Measurements from ENCODE around the gene KLHL34. TPM values are rescaled to one million over a fixed set of nuclear protein-coding genes. Genes with fewer than 3 reads are reported as not detected.
A peak's percentile ranks its signal among the peaks of the same experiment; 100 is the strongest.

Gene KLHL34, protein sequence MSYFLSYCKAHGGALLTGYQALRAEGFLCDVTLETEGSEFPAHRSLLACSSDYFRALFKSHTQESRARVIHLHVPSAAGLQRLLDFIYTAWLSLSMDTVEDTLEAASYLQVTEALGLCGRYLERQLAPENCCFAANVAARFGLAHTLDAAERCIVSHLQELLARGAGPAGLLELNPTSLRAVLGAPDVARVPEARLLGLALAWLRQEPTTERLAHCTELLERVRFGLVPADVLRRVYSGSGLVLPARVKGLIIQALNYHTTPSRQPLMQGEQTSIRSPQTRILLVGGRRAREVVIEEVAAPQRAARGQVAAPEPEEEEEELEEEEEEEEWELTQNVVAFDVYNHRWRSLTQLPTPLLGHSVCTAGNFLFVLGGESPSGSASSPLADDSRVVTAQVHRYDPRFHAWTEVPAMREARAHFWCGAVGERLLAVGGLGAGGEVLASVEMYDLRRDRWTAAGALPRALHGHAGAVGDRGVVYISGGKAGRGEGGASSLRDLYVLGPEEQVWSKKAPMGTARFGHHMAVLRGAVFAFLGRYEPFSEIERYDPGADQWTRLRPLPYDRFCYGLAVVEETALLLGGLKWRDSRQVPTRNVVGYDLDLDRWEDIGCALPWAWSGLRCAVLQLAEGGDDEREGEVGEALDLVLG
- total RNA-seq (2014; rRNA removed; shearing (Covaris generic)), result 0.03 TPM in 1 of 2 replicates, not detected in the other

GRCh38 chrX:21658152-21658737 is at the start of gene KLHL34:
Gene KLHL34, minus strand, starts transcription at chrX:21658330. Its CDS starts 542 bp downstream, at chrX:21657788.
- Histone ChIP-seq H3K36me3 (no peaks in the 10 kb centered on the region), H3K27me3 (no peaks in the 10 kb centered on the region), H3K27ac (peak within 1 kb of the TSS; percentile 35), H3K4me3 (no peak within 1 kb of the TSS), H3K4me1 (peaks cover 15% of the 10 kb centered on the region), H3K9me3 (replicated peaks) (no peaks in the 10 kb centered on the region)
- DNase-seq, result no peak

- no peaks in the 10 kb centered on the region for H3K36me3 ChIP-seq
- no peak overlapping the region for H3K4me3 ChIP-seq
- H3K4me1 ChIP-seq, result peaks cover 6% of the 10 kb centered on the region; the same call in 1 of the 2 replicates
- DNase-seq, result no peak
- H3K27ac ChIP-seq, result no peak overlapping the region
- no peaks in the 10 kb centered on the region for H3K27me3 ChIP-seq
- no peaks in the 10 kb centered on the region for H3K9me3 ChIP-seq (replicated peaks)
Measured at GRCh38 chrX:21705225-21705624, 47.1 kb upstream of the KLHL34 start.

- Histone ChIP-seq H3K9me3 (replicated peaks) (no peaks in the 10 kb centered on the region), H3K27me3 (no peaks in the 10 kb centered on the region), H3K4me1 (peaks cover 6% of the 10 kb centered on the region; the same call in 1 of the 2 replicates), H3K36me3 (no peaks in the 10 kb centered on the region), H3K4me3 (no peak overlapping the region), H3K27ac (no peak overlapping the region)
- DNase-seq, result no peak
Measured at GRCh38 chrX:21702725-21703124, 44.6 kb upstream of the KLHL34 start.

DNA sequence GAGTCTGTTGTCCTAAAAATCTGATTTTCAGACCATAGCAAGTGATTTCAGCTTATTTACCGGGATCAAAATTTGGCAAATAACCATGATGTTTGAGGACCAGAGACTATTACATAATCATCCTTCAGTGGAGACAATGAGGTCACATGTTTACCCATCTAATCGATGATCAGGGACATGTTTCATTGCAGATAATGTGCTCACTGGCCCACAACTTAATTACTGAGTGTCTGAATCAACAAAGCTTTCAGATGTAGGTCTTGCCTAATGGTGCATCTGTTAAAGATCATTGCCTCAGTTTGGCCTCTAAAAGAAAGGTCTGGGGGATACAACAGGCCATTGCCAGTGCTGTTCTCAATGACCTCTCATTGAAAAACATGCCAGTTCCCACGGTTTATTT is 42.8 kb upstream of the KLHL34 start:
- Histone ChIP-seq H3K9me3 (replicated peaks) (no peaks in the 10 kb centered on the region), H3K27me3 (no peaks in the 10 kb centered on the region), H3K27ac (no peak overlapping the region), H3K4me1 (peaks cover 6% of the 10 kb centered on the region; the same call in 1 of the 2 replicates), H3K36me3 (no peaks in the 10 kb centered on the region), H3K4me3 (no peak overlapping the region)
- no peak for DNase-seq

DNA sequence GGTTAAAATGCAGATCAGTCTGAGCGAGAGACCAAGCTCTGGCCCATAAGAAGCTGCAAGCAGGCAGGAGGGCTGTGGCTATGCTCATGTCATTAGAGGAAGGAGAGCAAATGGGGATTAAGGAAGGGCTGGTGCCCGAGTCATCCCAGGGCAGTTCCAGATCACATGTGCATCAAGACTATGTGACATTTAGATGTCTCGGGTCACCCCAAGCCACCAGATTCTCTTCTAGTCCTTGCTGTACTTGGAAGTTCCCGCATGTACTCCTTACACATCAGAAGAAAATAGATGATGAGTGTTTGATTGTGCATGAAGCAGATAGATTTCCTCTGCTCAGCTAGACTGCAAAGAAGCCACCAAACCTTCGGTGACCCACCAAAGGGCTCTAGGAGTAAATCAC is 42.1 kb upstream of the KLHL34 start:
- Histone ChIP-seq H3K27ac (no peak overlapping the region), H3K9me3 (replicated peaks) (no peaks in the 10 kb centered on the region), H3K27me3 (no peaks in the 10 kb centered on the region), H3K4me1 (peaks cover 6% of the 10 kb centered on the region; the same call in 1 of the 2 replicates), H3K36me3 (no peaks in the 10 kb centered on the region), H3K4me3 (no peak overlapping the region)
- no peak for DNase-seq

GRCh38 chrX:21699136-21699535 is 41.0 kb upstream of the KLHL34 start:
- no peak overlapping the region for H3K4me3 ChIP-seq
- peaks cover 6% of the 10 kb centered on the region; the same call in 1 of the 2 replicates for H3K4me1 ChIP-seq
- H3K9me3 ChIP-seq (replicated peaks), result no peaks in the 10 kb centered on the region
- no peak overlapping the region for H3K27ac ChIP-seq
- no peak for DNase-seq
- no peaks in the 10 kb centered on the region for H3K36me3 ChIP-seq
- H3K27me3 ChIP-seq, result no peaks in the 10 kb centered on the region

DNA sequence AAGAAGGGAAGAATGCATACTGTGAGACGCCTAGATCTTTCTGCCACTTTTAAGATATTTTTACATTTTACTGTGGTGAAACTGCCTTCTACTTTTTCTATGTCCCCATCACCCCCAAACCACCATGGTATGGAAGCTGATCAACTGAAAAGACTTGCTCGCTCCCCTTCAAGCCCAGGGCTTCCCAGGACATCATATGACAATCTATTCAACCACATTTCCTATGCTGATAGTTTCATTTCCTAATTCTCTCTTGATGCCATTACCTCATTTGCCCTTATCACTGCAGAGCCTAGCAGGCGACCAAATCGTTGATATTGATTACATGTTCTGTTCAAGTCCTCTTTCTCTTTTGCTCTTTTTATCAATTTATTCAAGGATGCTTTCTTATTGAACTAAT is 40.1 kb upstream of the KLHL34 start:
- DNase-seq, result no peak
- Histone ChIP-seq H3K36me3 (no peaks in the 10 kb centered on the region), H3K27ac (no peak overlapping the region)

GRCh38 chrX:21691512-21692018 is 33.4 kb upstream of the KLHL34 start:
- no peaks in the 10 kb centered on the region for H3K9me3 ChIP-seq (replicated peaks)
- H3K27me3 ChIP-seq, result no peaks in the 10 kb centered on the region
- DNase-seq, result no peak

More for the DNA sequence above, 40.1 kb upstream of the KLHL34 start:
- no peaks in the 10 kb centered on the region for H3K27me3 ChIP-seq
- H3K4me3 ChIP-seq, result no peak overlapping the region
- peaks cover 6% of the 10 kb centered on the region; the same call in 1 of the 2 replicates for H3K4me1 ChIP-seq
- no peaks in the 10 kb centered on the region for H3K9me3 ChIP-seq (replicated peaks)

DNA sequence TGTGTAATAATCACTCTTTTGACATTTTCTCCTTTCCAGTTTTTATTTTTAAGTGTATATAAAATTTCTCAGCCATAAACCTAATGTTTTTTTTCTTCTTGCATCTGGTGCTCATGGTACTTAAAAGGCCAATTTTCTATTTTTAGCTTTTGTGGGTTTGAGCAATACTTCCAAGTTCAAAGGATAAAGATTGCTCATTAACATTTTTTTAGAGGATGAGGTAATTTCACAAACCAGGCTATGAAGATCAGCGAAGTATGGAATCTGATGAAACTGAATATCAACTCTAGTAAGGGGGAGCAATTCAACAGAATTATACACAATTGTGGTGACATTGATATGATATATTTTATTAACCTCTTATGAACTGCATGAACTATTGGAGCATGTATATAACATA is 25.8 kb upstream of the KLHL34 start:
- no peaks in the 10 kb centered on the region for H3K9me3 ChIP-seq (replicated peaks)
- no peak overlapping the region for H3K4me3 ChIP-seq
- no peaks in the 10 kb centered on the region for H3K36me3 ChIP-seq
- no peak overlapping the region for H3K27ac ChIP-seq
- no peaks in the 10 kb centered on the region for H3K4me1 ChIP-seq
- no peaks in the 10 kb centered on the region for H3K27me3 ChIP-seq
- no peak for DNase-seq

More at GRCh38 chrX:21691512-21692018, 33.4 kb upstream of the KLHL34 start:
- no peaks in the 10 kb centered on the region for H3K36me3 ChIP-seq
- no peak overlapping the region for H3K27ac ChIP-seq
- H3K4me1 ChIP-seq, result no peaks in the 10 kb centered on the region
- no peak overlapping the region for H3K4me3 ChIP-seq

DNA sequence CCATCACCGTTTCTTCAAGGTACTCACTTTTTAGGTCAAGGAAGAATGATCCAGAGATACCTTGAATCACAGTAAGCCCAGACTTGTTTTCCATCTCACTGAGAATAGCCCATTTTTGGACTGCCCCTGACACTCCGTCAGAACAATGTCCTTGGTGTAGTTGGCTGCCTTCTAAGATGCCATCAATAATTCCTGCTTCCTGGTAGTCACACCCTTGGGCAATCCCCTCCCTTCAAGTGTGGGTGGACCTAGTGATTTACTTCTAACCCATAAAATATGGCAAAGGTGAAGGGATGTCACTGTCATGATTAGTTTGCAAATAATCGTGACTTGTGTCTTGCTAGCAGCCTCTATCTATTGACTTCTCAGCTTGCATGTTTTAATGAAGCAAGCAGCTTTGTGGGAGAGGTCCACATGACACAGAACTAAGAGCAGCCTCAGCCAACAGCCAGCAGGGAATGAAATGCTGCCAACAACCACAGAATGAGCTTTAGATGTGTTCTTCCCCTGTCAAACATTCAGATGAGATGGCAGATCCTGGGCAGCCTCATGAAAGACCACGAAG is 20.0 kb upstream of the KLHL34 start:
- Histone ChIP-seq H3K36me3 (no peaks in the 10 kb centered on the region), H3K9me3 (replicated peaks) (no peaks in the 10 kb centered on the region), H3K4me1 (no peaks in the 10 kb centered on the region), H3K27me3 (no peaks in the 10 kb centered on the region), H3K4me3 (no peak overlapping the region), H3K27ac (no peak overlapping the region)
- no peak for DNase-seq

GRCh38 chrX:21675931-21676330 is 17.8 kb upstream of the KLHL34 start:
- DNase-seq, result no peak
- no peaks in the 10 kb centered on the region for H3K36me3 ChIP-seq
- H3K27me3 ChIP-seq, result no peaks in the 10 kb centered on the region
- no peak overlapping the region for H3K27ac ChIP-seq
- H3K9me3 ChIP-seq (replicated peaks), result no peaks in the 10 kb centered on the region
- no peaks in the 10 kb centered on the region for H3K4me1 ChIP-seq
- no peak overlapping the region for H3K4me3 ChIP-seq

- no peak overlapping the region for H3K4me3 ChIP-seq
- no peak for DNase-seq
- no peaks in the 10 kb centered on the region for H3K4me1 ChIP-seq
- no peaks in the 10 kb centered on the region for H3K27me3 ChIP-seq
- no peaks in the 10 kb centered on the region for H3K9me3 ChIP-seq (replicated peaks)
- H3K27ac ChIP-seq, result no peak overlapping the region
- no peaks in the 10 kb centered on the region for H3K36me3 ChIP-seq
Measured at GRCh38 chrX:21674430-21675186, 16.5 kb upstream of the KLHL34 start.

GRCh38 chrX:21666679-21667078 is 8.5 kb upstream of the KLHL34 start:
- no peak overlapping the region for H3K4me3 ChIP-seq
- peak in 1 of 2 experiments; percentile 11 for DNase-seq
- no peaks in the 10 kb centered on the region for H3K9me3 ChIP-seq (replicated peaks)
- no peaks in the 10 kb centered on the region for H3K36me3 ChIP-seq
- no peak overlapping the region for H3K27ac ChIP-seq
- H3K4me1 ChIP-seq, result no peaks in the 10 kb centered on the region; the same call in none of the 2 replicates
- no peaks in the 10 kb centered on the region for H3K27me3 ChIP-seq

DNA sequence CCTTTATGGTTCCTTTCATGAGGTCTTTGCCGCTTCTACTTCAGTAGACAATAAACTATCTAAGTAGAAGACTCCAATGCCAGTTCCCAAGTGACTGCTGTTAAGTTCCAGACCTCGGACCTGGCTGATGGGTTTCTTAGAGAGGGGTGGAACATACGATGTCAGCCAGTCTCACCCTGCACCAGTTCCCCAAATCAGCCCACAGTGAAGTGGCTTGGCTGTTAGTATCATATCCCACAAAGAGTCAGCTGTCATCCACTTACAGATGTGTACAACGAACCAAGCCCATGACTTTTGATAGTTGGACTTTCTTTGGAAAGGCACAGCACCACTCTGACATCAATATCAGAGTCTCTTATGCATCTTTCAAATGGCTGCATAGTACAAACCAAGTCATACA is 8.1 kb upstream of the KLHL34 start:
- Histone ChIP-seq H3K27ac (no peak overlapping the region), H3K27me3 (no peaks in the 10 kb centered on the region), H3K4me3 (no peak overlapping the region), H3K36me3 (no peaks in the 10 kb centered on the region), H3K9me3 (replicated peaks) (no peaks in the 10 kb centered on the region), H3K4me1 (no peaks in the 10 kb centered on the region; the same call in none of the 2 replicates)
- DNase-seq, result no peak
